Cardiac septum (tissue), 1 donor: Measurements from ENCODE around the gene SYNPR. TPM values are rescaled to one million over a fixed set of nuclear protein-coding genes. Genes with fewer than 3 reads are reported as not detected.

Experiments
- DNase-seq: peaks from one replicate; pipeline ENCODE4 v3.0.0-alpha.2; 2020; ENCODE audit warnings: low spot score
- intact Hi-C: fragments of 100-400 bp; cut with DNase I; formaldehyde crosslinking; loops from one replicate; pipeline ENCODE4 v1.14.0; 2022
- total RNA-seq: library from RNA; stranded (reverse); fragmentation: NEBNext Ultra II Directional; extraction: Animal tissue kit (Norgen Biotek cat#: 25700); gene quantifications from one replicate; pipeline ENCODE4 v1.2.1, GENCODE V29; 2021
- donor health status: DM: no; HTN: no; CAD: no.

SYNPR gene
- total RNA-seq, 1 donor from 2014 or later = 0.46 TPM

DNA sequence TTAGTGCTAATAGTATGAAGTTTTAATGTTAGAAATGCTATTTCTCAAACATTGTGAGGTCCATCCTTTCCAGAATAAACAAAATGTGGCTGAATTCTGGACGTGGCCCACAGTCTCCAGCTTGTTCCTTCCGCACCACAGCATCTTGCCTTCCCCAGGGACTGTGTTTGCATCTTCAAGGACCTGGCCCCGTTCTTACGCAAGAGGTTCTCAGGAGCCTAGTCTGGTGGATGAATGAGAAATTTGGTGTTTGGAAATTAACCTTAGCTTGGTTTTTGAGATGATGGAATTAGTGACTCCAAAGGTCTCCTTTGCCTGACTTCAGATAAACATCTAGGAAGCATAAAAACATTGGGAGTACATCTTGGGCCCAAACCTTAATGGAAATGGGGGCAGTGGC, 18.1 kb downstream of the SYNPR start:
- no peak for DNase-seq
- intact Hi-C loops = no loop called here

DNA sequence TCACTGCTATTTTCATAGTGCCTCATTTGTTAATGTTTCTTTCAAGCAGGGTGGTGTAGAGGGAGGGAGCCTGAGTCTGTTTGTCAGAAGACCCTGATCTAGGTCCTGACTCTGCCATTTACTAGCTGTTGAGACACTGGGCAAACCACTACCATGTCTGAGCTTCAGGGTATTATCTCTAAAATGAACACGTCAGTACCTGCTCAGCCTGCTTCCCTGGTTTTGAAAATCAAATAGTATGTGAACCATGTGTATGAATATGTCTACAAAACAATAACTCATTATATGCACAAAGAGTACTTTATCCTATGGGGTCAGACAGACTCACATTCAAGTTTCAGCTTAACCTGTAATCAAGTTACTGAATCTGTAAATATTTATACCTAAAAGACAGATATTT, 25.1 kb downstream of the SYNPR start:
- no peak for DNase-seq
- intact Hi-C loops = no loop called here

DNA sequence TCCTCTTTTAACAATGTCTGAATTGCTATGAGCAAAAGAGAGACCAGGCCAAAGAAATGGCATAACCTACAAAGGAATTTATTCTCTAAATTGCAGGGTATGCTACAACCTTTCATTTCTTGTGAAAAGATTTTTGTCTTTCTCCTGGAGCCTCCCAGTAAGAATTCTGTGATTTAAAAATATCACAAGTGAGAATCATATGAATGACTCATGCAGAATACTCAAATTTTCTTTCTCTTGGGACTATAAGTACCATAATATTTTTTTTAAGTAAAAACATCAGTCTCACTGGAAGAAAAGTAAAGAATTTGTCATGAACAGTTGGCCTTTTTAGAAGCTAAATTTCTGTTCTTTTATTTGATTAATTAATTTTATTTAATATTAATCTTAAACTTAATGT, 26.3 kb downstream of the SYNPR start:
- DNase-seq = no peak
- intact Hi-C loops = no loop called here

DNA sequence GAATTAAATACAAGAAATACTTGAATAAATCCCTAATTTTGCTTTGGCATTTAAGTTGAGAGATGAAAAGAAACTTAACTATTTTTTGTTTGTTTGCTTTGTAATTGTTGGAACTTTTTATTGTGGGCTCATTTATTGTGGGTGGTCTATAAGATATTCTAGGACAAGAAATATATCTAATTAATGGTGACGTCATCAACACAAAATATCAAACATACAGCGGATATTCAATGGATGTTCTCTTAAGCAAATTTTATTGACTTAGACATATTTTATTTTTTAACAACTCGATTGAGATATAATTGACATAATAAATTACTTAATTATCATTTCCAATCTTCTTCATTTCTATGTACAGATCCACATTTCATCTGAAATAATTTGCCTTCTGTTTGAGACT, 30.0 kb downstream of the SYNPR start:
- intact Hi-C loops = no loop called here
- no peak for DNase-seq

GRCh38 chr3:63309768-63310167, 31.7 kb downstream of the SYNPR start:
- DNase-seq = no peak
- intact Hi-C loops = no loop called here

DNA sequence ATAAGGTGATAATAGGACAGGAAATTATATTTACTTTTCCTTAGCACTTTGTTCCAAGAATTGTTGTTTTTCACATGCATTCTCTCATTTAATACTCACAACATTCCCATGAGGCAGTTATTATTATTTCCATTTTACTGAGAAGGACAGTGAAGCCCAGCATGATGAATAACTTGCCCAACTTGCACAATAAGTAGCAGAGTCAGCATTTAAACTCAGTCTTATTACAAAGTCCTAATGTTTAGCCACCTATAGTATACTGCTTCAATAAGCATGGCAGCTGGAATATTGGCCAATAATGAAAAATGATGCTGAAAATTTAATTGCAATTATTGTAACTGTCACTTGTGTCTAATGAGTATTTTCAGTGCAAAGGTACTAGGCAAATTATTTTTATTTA, 45.7 kb downstream of the SYNPR start:
- intact Hi-C loops = no loop called here
- DNase-seq = no peak

DNA sequence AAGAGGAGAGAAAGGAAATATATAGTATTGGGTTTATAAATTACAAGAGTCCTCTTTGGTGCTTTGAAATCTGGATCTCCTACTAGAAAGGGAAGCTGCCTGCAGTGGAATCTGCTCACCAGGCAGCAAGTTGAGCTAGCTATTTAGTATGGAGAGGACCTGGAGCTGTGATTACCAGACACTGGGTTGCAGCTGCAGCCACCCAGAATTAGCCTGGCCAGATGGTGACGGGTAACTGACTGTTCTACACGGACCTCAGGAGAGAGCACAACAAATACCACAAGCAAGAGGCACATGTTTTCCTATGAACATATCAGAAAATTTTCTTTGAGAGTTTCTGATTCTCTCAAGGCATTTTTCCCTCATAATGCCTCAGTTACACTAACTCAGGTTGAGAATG, 46.5 kb downstream of the SYNPR start:
- no peak for DNase-seq
- intact Hi-C loops = no loop called here

- intact Hi-C loops = no loop called here
- DNase-seq = no peak
Observed at GRCh38 chr3:63325386-63325785, 47.3 kb downstream of the SYNPR start.

DNA sequence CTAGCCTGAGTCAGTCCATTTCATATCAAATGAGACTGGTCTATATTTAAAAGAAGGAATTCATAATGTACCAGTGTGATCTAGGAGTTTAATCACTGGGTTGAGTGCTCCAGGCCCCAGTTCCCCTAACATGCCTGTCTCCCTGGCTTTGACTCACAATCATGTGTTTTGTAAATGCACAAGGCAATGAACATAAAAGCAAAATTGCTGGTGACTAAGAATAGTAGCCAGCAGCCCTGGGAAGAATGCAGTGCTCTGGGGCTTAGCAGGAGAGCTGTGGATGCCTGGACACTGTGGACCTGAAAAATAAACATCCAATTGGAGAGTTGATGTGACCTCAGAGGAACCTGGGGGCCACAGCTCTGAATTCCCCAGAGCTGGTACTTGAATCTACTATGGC, 50.3 kb downstream of the SYNPR start:
- no peak for DNase-seq
- intact Hi-C loops = no loop called here

GRCh38 chr3:63331520-63331919, 53.4 kb downstream of the SYNPR start:
- intact Hi-C loops = loop anchor here (10.0 kb wide), 1 partner anchor 707 kb away; no protein-coding TSS in a partner anchor
- no peak for DNase-seq

DNA sequence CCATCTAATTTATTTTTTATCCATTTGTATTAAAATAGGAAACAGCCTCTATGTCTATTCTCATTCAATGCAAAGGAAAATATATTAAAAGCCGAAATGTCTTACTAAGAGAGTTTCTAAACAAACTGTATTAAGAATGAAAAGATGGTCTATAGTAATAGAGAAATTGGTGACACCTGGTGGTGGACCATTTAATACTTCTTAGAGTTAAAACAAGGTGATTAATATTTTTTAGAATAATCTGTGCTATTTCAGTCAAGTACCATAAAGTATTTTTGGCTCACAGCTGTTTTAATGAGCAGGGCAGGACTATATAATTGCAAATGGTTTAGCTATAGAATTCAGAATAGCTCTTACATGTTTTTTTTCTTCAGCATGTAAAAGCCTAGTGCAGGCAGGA, 55.7 kb downstream of the SYNPR start:
- intact Hi-C loops = loop anchor here (10.0 kb wide), 1 partner anchor 709 kb away; no protein-coding TSS in a partner anchor
- DNase-seq = no peak

GRCh38 chr3:63338351-63338750, 60.2 kb downstream of the SYNPR start:
- no peak for DNase-seq

DNA sequence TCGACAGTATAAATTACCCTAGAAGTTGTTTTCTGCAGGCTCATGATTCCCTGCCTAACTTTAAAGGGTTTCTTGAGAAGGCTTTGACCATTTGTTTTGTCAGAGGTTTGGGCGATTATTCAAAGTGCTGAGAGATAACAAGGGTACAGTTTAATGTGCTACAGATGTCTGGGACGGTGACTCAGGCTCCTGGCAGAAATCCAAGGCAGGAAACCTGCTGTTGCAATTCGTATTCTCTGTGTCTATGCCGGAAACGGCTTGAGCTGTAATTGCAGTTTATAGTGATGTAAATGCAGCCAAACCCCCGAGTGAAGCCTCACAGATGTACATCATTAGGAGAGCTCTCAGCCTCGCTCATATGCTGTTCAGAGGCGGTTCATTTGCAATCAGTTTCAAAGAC, 65.6 kb downstream of the SYNPR start:
- intact Hi-C loops = no loop called here
- peak; percentile 78 for DNase-seq

More at GRCh38 chr3:63338351-63338750, 60.2 kb downstream of the SYNPR start:
- intact Hi-C loops = loop anchor here (10.0 kb wide), 1 partner anchor 714 kb away; no protein-coding TSS in a partner anchor

GRCh38 chr3:63344661-63345060, 66.6 kb downstream of the SYNPR start:
- intact Hi-C loops = no loop called here
- no peak for DNase-seq

DNA sequence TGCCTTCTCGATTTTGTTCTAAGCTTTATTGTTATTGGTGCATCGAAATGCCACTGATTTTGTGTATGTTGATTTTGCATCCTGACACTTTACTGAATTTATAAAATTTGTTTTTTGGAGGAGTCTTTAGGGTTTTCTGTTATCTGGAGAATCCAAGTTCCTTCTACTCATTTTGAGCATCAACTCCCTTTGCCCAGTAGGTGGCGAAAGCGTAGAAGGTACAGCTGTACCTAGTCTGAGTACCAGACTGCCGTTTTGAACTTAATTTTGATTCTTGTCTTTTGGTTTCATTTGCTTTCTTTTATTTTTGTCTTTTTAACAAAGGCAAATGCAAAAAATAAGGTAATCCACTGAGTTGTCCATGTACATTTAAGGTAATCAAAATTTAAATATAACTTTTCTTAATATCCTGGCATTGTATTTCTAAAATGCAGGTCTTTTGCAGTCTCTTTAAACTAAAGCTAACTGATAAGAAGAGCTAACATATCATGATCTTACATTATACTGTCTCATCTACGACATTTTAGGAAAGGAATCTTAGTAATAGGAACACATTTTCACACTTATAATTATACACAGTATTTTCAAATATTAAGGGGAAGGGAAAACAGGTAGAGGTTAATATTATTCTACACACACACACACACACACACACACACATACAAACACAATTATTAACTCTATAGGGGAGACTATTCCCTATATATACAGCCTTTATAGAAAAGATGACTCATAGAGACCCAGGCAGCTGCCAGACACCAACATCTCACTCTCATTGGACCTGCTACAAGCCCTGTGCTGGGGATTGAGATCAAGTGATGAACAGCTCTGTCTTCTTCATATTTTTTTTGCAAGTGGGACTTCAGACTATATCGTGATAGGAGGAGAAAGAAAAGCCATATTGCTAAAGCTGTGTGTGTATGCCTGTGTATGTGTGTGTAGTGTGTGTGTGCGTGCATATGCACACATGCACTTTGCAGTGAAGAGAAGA, 71.8 kb downstream of the SYNPR start:
- intact Hi-C loops = no loop called here
- DNase-seq = no peak

DNA sequence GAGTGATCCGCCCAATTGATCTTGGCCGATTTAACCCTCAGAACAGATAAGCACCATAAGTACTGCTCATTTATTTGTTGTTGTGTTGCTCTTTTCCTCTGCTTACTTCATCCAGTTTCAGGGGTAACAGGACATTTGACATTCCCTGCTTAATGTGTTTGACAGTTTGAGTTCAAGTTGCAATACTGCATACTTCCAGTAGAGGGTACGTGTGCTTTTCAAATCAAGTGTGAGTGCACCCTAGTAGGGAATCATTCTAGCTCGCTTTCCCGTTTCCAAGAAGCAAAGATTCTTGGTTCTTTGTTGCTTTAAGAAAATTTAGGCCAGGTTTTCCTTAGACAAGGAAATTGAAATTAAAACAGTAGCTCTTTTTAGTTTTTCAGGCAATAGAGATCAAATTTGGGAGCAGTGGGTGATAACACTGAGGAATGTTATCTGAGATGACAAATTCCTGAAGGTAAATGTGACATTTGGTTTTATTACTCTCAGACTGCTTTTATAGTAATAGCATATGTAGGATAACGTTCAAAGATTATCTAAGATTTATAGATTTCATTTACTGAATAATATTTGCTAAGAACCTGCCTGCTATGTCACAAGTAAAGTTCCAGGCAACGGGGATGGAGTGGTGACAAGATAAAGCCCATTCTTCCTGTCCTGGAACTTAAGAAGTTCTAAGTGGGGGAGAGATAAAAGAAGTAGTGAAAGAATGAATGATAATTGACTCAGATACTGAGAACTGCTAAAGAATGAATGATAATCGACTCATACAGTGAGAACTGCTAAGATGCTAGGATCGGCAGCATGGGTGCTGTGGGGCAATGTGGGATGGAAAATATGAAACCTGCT, 73.3 kb downstream of the SYNPR start:
- no peak for DNase-seq
- intact Hi-C loops = loop anchor here (1.0 kb wide), 1 partner anchor 467 kb away; no protein-coding TSS in a partner anchor

DNA sequence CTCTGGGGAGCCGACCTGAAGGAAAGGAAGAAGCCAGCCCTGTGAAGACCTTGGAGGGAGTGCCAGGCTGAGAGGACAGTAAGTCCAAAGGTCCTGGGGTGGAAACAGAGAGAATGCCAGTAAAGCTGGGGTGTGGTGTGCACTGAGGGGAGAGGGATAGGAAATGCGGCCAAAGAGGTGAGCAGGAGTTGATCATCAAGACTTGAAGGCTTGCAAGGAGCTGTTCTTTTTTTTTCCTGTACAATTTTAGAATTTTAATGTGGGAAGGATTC, 73.8 kb downstream of the SYNPR start:
- no peak for DNase-seq
- intact Hi-C loops = no loop called here

GRCh38 chr3:63353383-63353782, 75.3 kb downstream of the SYNPR start:
- intact Hi-C loops = no loop called here
- no peak for DNase-seq

DNA sequence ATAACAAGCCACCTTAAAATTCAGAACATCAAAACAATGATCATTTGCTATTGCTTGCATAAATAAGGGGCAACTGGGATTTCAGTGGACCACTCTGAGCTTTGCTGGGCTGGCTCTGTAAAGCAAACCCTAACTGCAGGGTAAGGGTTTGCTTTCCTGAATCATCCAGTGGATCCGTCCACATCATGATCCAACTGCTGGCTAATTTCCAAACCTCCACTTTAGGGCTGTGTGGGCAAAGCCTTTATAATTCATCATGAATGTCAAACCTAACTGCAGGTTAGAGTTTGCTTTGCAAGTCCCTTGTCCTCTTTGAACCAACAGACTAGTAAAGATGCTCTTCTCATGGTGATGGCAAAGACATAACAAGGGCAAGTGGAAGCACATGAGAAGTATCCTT, 76.1 kb downstream of the SYNPR start:
- DNase-seq = no peak
- intact Hi-C loops = no loop called here

GRCh38 chr3:63355809-63356208, 77.7 kb downstream of the SYNPR start:
- intact Hi-C loops = no loop called here
- no peak for DNase-seq

- intact Hi-C loops = no loop called here
- no peak for DNase-seq
Observed at GRCh38 chr3:63364495-63364894, 86.4 kb downstream of the SYNPR start.
